ENCODE data around the gene USP17L29.
"Not testable (repeated sequence)": the region's sequence is repeated elsewhere in the genome, so short reads cannot be mapped to it uniquely, and the experiment has no call there.

Gene USP17L29

GRCh38 chr4:9379881-9380280 lies 26.4 kb downstream of the USP17L29 start:
- H3K4me3 ChIP-seq (ENCODE audit: low read length in 2 of 2); H3K4me1 ChIP-seq (ENCODE audit: control insufficient read depth, insufficient read depth, low read length); H3K9ac ChIP-seq (ENCODE audit: low read length in 2 of 2); H3K27ac ChIP-seq (ENCODE audit: low read length); H3K9me3 ChIP-seq (ENCODE audit: control insufficient read depth in 2 of 2, low read length in 2 of 2); H3K36me3 ChIP-seq (ENCODE audit: control insufficient read depth in 2 of 2, insufficient read depth in 2 of 2, low read length in 2 of 2); H3K27me3 ChIP-seq (ENCODE audit: control insufficient read depth in 1 of 2, insufficient read depth in 2 of 2, low read length in 2 of 2): not testable (repeated sequence)

GRCh38 chr4:9381012-9381534 lies 27.6 kb downstream of the USP17L29 start:
- H3K36me3 ChIP-seq (ENCODE audit: control insufficient read depth in 2 of 2, insufficient read depth in 2 of 2, low read length in 2 of 2); H3K4me1 ChIP-seq (ENCODE audit: control insufficient read depth, insufficient read depth, low read length); H3K27me3 ChIP-seq (ENCODE audit: control insufficient read depth in 1 of 2, insufficient read depth in 2 of 2, low read length in 2 of 2); H3K9me3 ChIP-seq (ENCODE audit: control insufficient read depth in 2 of 2, low read length in 2 of 2); H3K27ac ChIP-seq (ENCODE audit: low read length): not testable (repeated sequence)
- Histone ChIP-seq H3K9ac (ENCODE audit: low read length in 2 of 2) (peak overlapping the region in 1 of 2 donors; percentile 51), H3K4me3 (ENCODE audit: low read length in 2 of 2) (peak overlapping the region in 1 of 2 donors; percentile 70)

GRCh38 chr4:9384126-9384525 lies 30.7 kb downstream of the USP17L29 start:
- H3K36me3 ChIP-seq (ENCODE audit: control insufficient read depth in 2 of 2, insufficient read depth in 2 of 2, low read length in 2 of 2), result no peaks in the 10 kb centered on the region
- H3K27ac ChIP-seq (ENCODE audit: low read length), result no peak overlapping the region
- H3K27me3 ChIP-seq (ENCODE audit: control insufficient read depth in 1 of 2, insufficient read depth in 2 of 2, low read length in 2 of 2), result no peaks in the 10 kb centered on the region
- H3K9me3 ChIP-seq (ENCODE audit: control insufficient read depth in 2 of 2, low read length in 2 of 2), result no peaks in the 10 kb centered on the region
- no peak overlapping the region for H3K4me3 ChIP-seq (ENCODE audit: low read length in 2 of 2)
- no peak overlapping the region for H3K9ac ChIP-seq (ENCODE audit: low read length in 2 of 2)
- no peaks in the 10 kb centered on the region for H3K4me1 ChIP-seq (ENCODE audit: control insufficient read depth, insufficient read depth, low read length)

GRCh38 chr4:9389001-9389400 lies 35.6 kb downstream of the USP17L29 start:
- not testable (repeated sequence) for H3K27ac ChIP-seq (ENCODE audit: low read length); H3K4me3 ChIP-seq (ENCODE audit: low read length in 2 of 2); H3K9me3 ChIP-seq (ENCODE audit: control insufficient read depth in 2 of 2, low read length in 2 of 2); H3K4me1 ChIP-seq (ENCODE audit: control insufficient read depth, insufficient read depth, low read length); H3K9ac ChIP-seq (ENCODE audit: low read length in 2 of 2); H3K36me3 ChIP-seq (ENCODE audit: control insufficient read depth in 2 of 2, insufficient read depth in 2 of 2, low read length in 2 of 2); H3K27me3 ChIP-seq (ENCODE audit: control insufficient read depth in 1 of 2, insufficient read depth in 2 of 2, low read length in 2 of 2)

Data from stomach smooth muscle (tissue), 2 donors.